COLO829 (cell line): ENCODE measurements around the gene UBAP1L.
"Not testable (repeated sequence)": the region's sequence is repeated elsewhere in the genome, so short reads cannot be mapped to it uniquely, and the experiment has no call there.

Experiments used
- DNase-seq: peaks from one replicate; pipeline ENCODE4 v3.0.0; 2012; ENCODE audit warnings: low spot score

Gene UBAP1L

DNA sequence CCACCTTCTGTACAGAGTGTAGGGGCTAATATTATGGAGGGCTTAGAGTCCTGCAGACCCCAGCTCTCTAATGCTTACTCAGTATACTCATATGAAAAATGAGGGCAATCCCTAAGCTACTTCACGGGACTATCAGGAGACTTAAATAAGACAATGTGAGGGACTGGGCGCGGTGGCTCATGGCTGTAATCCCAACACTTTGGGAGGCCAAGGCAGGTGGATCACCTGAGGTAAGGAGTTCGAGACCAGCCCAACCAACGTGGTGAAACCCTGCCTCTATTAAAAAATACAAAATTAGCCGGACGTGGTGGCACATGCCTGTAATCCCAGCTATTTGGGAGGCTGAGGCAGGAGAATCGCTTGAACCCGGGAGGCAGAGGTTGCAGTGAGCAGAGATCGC, 15.2 kb downstream of the UBAP1L start:
- not testable (repeated sequence) for DNase-seq

DNA sequence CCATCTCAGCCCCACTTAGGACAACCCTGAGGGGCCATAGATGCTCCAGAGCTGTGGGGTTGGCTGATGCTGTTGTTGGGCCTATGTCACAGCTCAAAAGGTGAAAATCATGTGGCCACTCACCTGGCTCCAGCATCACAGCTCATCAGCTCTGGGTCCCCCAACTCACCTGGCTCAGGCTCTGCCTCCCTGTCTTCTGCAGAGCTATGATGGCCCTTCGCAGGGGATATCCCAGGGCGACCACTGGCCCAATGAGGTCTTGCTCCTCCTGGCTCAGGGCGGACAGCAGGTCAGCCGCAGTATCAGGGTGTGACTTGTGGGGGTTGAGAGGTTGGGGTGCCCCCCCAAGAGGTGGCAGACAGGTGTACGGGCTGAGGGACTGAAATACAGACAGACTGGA, 15.7 kb downstream of the UBAP1L start:
- DNase-seq, result no peak

GRCh38 chr15:65097651-65098263, 17.2 kb downstream of the UBAP1L start:
- no peak for DNase-seq

DNA sequence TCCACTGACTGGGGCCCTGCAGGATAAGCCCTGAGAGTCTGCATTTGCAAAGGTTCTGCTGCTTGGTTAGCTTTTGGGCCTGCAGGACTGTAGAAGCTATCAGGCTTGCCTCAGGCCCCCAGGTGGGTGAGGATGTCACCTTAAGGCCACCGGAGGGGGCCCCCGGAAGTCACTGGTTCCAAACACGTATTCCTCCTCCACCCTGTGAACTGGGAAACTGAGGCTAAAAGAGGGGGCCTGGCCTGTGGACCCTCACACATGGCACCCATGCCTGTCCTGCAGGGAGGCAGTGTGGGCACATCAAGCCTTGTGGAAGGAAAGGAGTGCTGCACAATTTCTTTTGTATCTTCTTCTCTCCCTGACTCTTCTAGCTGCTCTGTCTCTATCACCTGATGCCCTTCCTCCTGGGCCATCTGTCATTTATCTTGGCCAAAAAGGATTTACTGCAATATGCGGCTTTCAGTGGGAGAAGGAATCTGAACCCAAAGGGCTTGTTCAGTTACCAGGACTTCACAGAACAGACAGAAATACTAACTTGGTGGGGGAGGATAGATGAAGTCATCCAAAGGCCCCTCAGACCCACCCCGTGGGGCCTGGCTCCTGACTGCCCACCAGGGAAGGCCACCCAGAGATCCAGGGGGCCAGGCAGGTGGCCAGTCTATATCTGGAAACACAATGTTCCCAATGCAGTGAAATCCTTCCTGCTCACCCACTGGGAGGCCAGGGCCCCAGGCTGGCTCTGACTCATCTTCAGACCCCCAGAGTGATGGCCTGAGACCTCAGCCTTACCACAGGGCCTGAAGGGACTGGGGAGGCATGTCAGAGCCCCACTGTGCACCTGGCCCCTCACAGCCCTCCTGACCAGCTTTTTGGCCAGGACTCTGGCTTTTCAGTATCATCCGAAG, 18.3 kb downstream of the UBAP1L start:
- DNase-seq, result no peak

GRCh38 chr15:65095747-65096104, 19.3 kb downstream of the UBAP1L start:
- no peak for DNase-seq

GRCh38 chr15:65095011-65095746, 19.8 kb downstream of the UBAP1L start:
- DNase-seq, result no peak

DNA sequence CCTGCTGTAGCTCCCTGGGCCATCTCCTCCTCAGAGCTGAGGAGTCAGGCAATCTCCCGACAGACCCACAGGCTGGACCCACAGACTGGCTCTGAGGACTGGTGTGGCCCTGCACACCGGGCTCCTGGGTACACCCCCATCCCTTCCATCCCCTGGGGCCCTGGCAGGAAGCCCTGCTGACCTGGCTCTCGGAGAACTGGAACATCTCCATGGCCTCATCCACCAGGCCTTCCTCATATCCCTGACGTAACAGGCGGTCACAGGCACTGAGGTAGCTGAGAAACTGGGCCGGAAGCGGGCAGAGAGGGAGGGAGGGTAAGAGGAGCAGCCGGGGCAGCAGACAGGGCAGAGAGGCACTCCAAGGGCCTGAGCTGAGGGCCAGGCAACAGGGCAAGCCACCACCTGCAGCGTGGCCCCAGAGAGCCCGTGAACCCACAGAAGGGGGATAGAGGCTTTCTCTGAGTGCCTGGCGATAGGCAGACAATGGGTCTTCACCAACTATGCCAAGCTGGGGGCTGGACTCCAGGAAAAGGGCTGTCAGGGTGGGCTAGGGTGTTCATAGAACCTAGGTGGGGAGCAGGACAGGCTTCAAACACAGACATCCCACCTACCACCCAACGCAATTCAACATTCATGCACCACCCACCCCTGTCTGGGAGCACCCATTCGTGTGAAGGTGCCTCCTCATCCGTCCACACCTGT, 20.6 kb downstream of the UBAP1L start:
- no peak for DNase-seq

GRCh38 chr15:65093793-65094170, 21.2 kb downstream of the UBAP1L start:
- DNase-seq, result not testable (repeated sequence)

DNA sequence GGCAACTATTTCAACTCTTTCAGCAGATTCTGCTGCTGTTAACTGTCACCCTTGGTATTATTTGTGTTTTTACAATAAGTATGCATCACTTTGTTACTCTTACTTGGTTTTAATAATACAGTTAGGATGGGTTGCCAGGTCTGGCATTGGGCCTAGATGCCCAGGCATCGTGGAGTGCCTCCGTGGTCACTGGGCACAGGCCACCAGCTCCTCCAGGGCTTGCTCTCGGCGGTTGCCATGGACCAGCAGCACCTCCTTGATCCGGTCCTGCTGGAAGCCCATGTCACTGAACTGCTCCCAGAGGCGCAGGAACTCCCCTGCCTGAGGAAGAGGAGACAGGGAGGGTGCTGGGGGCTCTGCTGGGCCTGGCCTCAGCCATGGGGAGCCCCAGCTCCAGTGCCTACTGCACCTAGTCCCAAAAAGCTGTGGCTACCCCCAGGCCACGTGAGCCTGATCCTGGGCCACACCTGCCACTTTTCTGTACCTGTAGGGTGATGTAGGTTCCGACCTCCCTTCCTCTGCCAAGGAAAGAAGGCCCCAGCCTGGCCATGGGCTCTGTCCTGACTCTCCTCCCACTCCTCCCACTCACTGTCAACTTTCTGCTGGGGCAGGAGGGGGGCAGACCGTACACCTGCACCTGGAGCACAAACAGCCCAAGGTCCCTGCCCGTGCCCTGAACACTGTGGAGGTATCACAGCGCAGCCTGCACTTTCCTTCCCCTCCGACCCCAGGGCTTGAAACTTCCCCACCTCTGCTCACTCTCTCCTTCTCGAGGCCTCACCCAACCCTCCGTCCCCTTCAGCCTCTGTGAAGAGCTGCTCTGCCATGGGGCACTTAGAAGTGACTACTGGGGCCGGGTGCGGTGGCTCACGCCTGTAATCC, 21.8 kb downstream of the UBAP1L start:
- no peak for DNase-seq

DNA sequence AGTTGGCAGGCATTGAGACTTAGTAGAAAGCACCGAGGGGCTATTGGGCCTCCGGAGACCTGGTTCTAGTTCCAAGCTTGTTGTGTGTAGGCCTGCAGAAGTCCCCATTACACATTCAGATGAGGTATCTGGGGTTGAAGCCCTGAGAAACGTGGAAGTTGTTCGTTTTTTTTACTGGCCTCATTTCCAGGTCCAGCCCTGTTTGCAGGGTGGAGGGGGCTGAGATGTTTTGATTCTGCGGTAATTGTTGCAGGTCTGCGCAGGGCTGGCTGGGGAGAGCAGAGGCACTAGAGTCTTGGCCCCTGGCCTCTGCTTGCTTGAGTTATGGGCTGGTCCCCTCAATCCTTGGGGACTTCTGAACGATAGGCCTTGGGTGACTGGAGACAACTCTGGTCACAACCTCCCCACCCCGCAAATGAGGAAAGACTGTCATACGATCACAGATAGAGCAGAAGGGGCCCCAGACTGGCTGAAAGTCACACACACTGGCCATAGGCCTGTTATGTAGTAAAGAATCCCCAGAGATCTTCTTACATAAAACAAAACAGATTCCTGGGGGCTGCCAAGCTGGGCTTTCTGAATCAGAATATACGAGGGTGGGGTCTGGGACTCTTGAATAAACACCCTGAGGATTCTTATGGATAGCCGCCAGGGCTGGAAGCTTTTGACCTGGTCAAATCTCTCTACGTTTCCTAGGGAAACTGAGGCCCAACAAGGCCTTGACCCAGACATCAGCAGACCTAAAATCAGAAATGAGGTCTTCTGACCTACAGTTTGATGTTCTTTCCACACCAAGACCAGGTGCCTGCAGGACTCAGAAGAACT, 22.8 kb downstream of the UBAP1L start:
- no peak for DNase-seq

- DNase-seq, result no peak
Measured at GRCh38 chr15:65089206-65089824, 25.7 kb downstream of the UBAP1L start.

DNA sequence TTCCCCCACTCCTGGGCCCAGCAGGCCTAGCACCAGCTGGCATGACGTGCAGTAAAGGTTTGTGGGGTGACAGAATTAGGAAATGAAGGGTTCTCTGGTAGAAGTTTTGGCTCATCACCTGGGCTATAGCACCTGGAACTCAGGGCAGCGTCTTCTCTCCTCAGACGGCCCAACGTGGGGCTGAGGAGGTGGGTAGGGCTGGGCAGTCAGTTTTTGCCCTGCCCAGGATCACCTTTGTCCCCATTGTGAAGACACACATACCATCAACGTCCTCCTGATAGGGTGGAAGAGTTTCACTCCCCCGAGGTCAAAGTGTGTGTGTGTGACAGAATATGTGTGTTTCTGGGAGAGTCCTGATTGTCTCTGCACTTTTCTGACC, 26.4 kb downstream of the UBAP1L start:
- DNase-seq, result no peak

- no peak for DNase-seq
Measured at GRCh38 chr15:65087873-65088642, 26.9 kb downstream of the UBAP1L start.

DNA sequence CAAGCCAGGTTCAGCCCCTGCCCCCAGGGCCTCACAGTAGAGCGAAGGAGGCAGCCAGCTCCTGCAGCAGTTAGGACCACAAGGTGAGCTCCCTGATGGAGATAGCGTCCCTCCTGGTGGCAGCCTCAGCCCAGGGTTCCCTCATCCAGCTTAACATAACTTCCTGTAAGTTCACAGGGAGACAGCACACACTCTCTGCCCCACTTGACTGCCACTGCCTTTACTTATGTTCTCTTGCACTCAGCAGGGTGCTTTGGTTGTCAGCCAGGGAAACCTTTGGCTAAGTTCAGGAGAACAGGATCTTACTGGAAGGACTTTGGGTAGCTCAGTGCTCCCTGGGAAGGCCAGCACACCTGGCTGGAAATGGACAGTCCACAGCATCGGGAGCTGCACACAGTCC, 27.6 kb downstream of the UBAP1L start:
- DNase-seq, result no peak

GRCh38 chr15:65086680-65087111, 28.3 kb downstream of the UBAP1L start:
- DNase-seq, result no peak

- DNase-seq, result no peak
Measured at GRCh38 chr15:65085990-65086679, 28.9 kb downstream of the UBAP1L start.

DNA sequence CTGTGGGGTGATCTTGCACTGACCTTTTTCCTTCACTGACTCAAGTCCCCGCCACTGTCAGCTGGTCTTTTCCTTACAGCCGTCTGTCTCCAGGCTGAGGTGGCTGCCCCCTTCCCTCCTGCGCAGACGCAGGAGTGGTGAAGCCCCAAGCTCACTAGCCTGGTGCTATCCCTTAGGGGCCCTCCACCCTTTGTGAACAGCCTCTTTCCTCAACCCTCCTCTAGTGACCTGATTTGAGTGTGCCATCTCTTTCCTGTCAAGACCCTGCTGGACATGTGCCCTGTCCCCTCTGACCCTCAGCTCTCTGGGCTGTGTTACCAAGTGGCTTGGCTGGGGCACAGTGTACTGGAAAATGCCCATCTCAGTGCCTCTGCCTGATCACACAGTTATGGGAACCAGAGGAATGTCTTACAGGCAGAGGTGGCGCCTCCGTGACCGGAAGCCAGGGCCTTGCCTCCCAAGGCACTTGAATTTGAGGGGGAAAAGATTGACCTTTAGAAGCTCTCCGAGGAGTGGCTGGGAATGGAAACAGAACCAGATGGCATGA, 29.7 kb downstream of the UBAP1L start:
- DNase-seq, result no peak

- DNase-seq, result no peak
Measured at GRCh38 chr15:65084500-65085206, 30.3 kb downstream of the UBAP1L start.
